Astrocyte of the spinal cord (primary cell): ENCODE measurements around the gene DCAF8.

Experiments used
- DNase-seq: peaks from one replicate; pipeline ENCODE4 v3.0.0; 2011; ENCODE audit warnings: low read depth, low spot score
- H3K4me3 ChIP-seq: 2 replicates; pipeline ENCODE4 v1.5.1; 2011; ENCODE audit warnings: low read depth, mild to moderate bottlenecking, low read length, moderate library complexity
- in situ Hi-C: cut with HindIII; loops from 2 replicates; pipeline ENCODE4 v1.10.0; 2017; ENCODE audit warnings: low sequenced_read_pairs
- TF ChIP-seq, protein P1 (sequence below): IDR thresholded peaks from 2 replicates; pipeline ENCODE4 v1.5.1; 2012; ENCODE audit warnings: low read depth, mild to moderate bottlenecking, low read length, inconsistent platforms

The DCAF8 gene

DNA sequence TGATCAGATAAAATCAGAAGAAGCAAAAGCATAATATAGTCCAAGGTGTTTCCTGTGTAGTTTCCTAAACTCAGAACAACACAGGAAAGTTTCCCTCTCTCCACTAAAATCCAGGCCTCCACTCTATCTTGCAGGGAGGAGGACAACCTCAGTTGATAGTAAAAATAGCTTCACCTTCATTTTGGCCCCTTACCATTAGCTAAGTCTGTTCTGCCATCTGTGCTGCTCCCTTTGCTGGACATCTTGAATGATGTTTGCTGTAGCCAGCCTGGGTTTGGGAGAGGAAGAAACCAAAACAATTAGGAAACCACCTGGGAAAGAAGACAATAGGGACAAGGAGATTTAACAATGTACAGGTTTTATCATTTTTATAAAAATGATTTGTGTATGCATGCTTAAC is 18.6 kb downstream of the DCAF8 start:
- TF ChIP-seq, protein P1, sequence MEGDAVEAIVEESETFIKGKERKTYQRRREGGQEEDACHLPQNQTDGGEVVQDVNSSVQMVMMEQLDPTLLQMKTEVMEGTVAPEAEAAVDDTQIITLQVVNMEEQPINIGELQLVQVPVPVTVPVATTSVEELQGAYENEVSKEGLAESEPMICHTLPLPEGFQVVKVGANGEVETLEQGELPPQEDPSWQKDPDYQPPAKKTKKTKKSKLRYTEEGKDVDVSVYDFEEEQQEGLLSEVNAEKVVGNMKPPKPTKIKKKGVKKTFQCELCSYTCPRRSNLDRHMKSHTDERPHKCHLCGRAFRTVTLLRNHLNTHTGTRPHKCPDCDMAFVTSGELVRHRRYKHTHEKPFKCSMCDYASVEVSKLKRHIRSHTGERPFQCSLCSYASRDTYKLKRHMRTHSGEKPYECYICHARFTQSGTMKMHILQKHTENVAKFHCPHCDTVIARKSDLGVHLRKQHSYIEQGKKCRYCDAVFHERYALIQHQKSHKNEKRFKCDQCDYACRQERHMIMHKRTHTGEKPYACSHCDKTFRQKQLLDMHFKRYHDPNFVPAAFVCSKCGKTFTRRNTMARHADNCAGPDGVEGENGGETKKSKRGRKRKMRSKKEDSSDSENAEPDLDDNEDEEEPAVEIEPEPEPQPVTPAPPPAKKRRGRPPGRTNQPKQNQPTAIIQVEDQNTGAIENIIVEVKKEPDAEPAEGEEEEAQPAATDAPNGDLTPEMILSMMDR, result no peak
- H3K4me3 ChIP-seq, result no peak overlapping the region
- in situ Hi-C loops, result no loop called here
- no peak for DNase-seq

DNA sequence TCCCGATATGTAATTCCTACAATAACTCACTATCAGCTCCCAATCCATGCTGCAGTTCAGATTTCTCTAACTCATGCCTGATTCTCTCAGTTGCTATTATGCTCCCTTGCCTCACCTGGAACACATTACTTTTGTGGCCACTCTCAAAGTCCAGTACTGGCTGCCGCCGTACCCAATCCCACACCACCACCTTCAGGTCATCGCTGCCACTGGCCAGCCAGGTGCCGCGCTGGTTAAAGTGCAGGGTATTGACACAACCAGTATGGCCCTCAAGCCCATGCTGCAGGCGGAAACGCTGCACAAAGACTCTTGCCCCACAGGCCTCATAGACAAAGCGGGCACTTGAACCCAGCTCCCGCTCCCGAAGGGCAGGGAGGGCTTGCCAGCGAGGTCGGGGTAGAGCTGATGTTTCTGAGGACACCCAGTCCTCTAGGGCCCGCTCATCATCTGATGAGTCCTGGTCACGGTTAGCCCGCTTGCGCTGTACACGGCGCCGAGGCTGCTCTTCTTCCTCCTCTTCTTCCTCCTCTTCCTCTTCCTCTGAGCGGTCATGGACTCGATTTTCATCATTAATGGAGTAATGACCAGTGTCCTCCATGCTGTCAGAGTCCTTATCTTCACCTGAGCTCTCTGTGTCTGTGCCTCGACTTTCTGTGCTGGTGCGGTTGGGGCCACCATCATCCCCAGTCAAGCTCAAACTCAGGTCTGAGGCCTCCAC is 22.6 kb downstream of the DCAF8 start:
- TF ChIP-seq, protein P1, result no peak
- in situ Hi-C loops, result no loop called here
- DNase-seq, result no peak
- H3K4me3 ChIP-seq, result no peak overlapping the region

DNA sequence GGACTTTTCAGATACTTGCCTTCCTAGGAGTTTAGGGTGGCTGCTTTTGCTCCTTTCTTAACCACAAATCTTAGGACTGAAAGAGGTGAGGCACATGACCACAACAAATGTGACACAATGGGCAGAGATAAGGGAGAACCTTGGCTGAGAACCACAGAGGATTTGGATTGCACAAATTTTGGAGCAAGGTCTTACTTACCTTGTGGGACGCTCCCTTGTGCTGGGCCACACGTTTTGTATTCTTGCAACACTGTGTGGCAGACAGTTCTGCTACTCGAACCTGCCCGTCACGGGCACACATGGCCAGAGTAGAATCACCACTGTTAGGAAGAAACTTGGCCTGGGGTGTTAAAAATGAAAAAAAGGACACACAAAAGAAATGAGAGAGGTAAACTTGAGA is 23.9 kb downstream of the DCAF8 start:
- DNase-seq, result no peak
- in situ Hi-C loops, result no loop called here
- TF ChIP-seq, protein P1, result no peak
- no peak overlapping the region for H3K4me3 ChIP-seq

DNA sequence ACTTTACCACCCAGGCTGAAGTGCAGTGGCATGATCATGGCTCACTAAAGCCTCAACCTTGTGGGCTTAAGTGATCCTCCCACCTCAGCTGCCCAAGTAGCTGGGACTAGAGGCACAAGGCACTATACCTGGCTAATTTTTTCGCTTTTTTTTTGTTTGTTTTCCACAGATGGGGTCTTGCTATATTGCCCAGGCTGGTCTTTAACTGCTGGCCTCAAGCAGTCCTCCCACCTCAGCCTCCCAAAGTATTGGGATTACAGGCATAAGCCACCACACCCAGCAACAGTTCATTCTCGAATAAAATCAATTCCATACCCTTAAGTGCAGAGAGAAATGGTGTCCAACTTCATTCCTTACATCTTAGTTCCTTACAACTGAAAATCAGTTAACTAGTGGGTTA is 24.8 kb downstream of the DCAF8 start:
- TF ChIP-seq, protein P1, result no peak
- no peak for DNase-seq
- H3K4me3 ChIP-seq, result no peak overlapping the region
- in situ Hi-C loops, result no loop called here

DNA sequence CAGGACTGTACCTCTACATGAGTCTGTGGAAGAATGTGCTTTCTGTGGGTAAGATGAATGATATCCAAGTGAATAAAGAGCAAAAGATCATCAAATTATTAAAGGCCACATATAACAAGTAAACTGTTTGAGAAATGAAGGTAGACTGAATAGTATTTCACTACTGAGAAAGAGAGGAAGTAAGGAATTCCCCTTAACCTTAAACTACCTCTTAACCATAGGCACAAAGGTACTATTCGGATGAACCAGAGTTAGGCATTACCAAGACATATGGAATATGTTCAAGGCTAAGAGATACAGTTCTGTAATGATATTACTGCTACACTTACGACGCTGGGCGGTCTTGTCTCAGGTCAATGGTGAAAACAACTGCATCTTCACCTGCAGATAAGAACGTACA is 25.5 kb downstream of the DCAF8 start:
- no peak for DNase-seq
- TF ChIP-seq, protein P1, result no peak
- no peak overlapping the region for H3K4me3 ChIP-seq
- in situ Hi-C loops, result no loop called here

DNA sequence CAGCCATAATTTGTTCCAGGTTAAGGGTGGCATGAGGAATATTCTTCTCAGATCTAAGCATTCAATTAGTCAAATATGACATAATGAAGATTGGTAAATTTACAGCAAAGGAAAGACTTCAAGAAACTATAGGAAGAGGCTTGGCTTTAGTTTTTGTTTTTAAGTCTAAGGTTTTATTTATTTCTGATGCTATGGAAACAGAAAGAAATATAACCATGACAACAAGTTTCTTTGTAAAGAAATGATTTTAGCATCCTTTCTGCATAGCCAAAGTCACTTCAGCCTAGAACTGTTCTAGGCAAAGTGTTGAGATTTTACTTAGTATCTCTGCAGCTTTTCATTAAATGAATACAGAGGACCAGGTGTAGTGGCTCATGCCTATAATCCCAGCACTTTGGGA is 29.4 kb downstream of the DCAF8 start:
- in situ Hi-C loops, result no loop called here
- DNase-seq, result no peak
- TF ChIP-seq, protein P1, result no peak
- H3K4me3 ChIP-seq, result no peak overlapping the region
